Fibroblast of villous mesenchyme (primary cell): Measurements from ENCODE around the gene NUDT3. TPM values are rescaled to one million over a fixed set of nuclear protein-coding genes. Genes with fewer than 3 reads are reported as not detected.

Source experiments
- DNase-seq: peaks from one replicate; pipeline ENCODE4 v3.0.0-alpha.2; 2010; ENCODE audit warnings: low read depth
- H3K4me3 ChIP-seq: 2 replicates; pipeline ENCODE4 v1.5.1; 2011; ENCODE audit warnings: low read depth, mild to moderate bottlenecking, low read length
- total RNA-seq: library from RNA; depleted of rRNA; stranded (reverse); fragments of >200 nt; gene quantifications from 2 replicates; pipeline ENCODE4 v1.2.3, GENCODE V29; 2012
- TF ChIP-seq, protein P1 (sequence below): IDR thresholded peaks from 2 replicates; pipeline ENCODE4 v1.5.1; 2012; ENCODE audit warnings: low read depth, mild to moderate bottlenecking, low read length; ENCODE audit not compliant: insufficient read depth

Gene NUDT3
- total RNA-seq, 1 donor = 31.1 TPM

DNA sequence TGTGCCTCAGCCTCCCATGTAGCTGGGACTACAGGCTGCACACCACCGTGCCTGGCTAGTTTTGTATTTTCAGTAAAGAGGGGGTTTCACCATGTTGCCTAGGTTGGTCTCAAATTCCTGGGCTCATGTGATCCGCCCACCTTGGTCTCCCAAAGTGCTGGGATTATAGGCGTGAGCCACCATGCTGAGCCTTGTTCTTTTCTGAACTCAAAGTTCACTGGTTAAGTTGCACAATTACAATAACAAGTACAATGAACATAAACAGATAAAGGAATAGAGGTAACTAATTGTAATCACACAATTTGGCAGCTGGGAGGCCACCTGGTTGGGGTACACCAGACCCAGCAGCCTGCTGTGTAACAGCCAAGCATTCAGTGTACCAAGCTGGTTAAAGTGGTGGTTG lies 6.7 kb downstream of the NUDT3 start:
- TF ChIP-seq, protein P1, sequence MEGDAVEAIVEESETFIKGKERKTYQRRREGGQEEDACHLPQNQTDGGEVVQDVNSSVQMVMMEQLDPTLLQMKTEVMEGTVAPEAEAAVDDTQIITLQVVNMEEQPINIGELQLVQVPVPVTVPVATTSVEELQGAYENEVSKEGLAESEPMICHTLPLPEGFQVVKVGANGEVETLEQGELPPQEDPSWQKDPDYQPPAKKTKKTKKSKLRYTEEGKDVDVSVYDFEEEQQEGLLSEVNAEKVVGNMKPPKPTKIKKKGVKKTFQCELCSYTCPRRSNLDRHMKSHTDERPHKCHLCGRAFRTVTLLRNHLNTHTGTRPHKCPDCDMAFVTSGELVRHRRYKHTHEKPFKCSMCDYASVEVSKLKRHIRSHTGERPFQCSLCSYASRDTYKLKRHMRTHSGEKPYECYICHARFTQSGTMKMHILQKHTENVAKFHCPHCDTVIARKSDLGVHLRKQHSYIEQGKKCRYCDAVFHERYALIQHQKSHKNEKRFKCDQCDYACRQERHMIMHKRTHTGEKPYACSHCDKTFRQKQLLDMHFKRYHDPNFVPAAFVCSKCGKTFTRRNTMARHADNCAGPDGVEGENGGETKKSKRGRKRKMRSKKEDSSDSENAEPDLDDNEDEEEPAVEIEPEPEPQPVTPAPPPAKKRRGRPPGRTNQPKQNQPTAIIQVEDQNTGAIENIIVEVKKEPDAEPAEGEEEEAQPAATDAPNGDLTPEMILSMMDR = no peak
- DNase-seq = no peak

DNA sequence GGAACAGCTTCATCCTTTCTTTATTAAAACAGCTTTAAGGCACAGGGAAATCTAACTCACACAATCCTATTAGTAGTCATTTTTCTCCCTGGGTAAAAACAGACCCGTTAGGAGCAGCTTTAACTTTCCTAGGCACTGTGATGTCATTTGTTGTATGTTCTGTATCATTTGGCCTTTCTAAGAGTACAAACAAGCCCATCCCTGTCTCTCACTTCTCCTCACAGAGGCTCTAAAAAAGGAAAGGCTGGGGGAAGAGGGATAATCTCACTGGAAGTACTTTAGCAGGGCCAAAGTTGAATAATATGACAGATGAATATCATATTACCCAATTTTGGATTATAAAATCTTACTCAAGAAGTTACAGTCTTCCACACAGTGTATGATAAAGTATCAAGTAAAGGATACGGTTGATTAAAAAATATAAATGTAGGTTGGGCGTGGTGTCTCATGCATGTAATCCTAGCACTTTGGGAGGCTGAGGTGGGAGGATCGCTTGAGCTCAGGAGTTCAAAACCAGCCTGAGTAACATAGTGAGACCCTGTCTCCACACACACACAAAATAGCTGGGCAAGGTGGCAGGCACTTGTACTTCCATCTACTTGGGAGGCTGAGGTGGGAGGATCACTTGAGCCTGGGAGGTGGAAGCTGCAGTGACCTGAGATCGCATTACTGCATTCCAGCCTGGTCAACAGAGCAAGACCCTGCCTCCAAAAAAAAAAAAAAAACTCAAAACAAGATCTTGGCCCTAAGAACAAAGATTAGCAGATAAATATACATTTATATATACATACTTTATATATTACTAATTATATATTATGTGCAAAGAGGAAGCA lies 7.9 kb downstream of the NUDT3 start:
- TF ChIP-seq, protein P1 = no peak
- no peak overlapping the region for H3K4me3 ChIP-seq
- DNase-seq = peak; percentile 37

More for the DNA sequence above, 6.7 kb downstream of the NUDT3 start:
- H3K4me3 ChIP-seq = no peak overlapping the region

DNA sequence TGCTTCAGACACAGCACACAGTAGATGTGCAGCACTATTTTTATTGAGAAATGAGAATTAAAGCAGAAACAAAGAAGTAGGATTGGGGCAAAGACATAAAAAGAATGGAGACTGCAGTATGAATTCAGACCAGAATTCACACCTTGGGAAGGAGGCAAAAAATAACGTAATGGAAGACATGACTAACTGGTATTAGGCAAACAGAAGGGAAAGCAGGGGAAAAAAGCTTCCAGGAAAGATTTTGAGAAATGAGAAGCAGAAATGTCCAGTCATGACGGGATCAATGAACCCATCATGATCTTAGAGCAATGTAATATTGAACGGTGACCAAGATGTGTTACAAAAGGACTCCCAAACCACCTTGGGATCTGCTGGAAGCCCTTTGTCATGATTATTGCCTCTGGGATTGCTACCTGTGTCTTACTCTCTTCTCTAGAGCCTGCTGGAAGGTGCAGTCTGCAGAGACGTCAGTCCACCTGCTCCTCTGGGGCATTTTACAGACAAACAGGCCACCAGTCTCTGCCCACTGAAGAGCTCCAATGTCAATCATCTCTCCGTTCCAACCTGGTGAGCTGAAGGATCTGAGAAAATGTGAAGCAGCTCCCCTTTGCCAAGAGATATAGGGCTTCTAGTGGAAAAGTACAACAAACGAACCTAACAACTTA lies 8.7 kb downstream of the NUDT3 start:
- TF ChIP-seq, protein P1 = no peak
- DNase-seq = no peak
- no peak overlapping the region for H3K4me3 ChIP-seq

DNA sequence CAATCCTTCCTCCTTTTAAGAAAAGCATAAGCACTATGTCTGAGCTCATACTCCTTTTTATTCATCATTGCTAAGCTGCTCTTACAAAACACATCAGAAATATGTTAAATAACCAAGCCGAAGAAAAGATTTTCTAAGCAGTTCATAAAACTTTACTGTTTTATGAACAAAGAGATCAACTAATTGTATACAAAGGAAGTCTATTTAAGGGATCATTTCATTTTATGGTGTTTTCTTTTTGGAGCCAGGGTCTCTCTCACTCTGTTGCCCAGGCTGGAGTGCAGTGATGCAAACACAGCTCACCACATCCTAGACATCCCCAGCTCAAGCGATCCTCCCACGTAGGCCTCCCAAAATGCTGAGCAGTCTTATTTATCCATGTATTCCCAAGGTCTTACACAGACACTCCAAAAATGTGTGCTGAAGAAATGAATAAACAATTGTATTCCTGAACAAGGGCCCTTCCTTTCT lies 9.3 kb downstream of the NUDT3 start:
- TF ChIP-seq, protein P1 = no peak
- H3K4me3 ChIP-seq = no peak overlapping the region
- DNase-seq = peak; percentile 95

DNA sequence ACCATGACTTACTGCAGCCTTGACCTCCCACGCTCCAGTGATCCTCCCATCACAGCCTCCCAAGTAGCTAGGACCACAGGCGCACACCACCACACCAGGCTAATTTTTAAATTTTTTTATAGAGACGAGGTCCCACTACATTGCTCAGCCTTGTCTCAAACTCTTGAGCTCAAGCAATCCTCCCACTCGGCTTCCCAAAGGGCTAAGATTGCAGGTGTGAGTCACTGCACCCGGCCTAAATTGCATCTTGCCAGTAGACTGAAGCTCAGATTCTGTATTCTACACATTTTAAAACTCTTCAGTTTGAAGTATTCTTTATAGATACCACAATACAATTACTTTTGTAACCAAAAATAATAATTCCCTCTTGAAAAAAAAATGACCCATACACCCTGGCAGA lies 11.4 kb downstream of the NUDT3 start:
- DNase-seq = peak; percentile 36
- TF ChIP-seq, protein P1 = no peak
- no peak overlapping the region for H3K4me3 ChIP-seq

DNA sequence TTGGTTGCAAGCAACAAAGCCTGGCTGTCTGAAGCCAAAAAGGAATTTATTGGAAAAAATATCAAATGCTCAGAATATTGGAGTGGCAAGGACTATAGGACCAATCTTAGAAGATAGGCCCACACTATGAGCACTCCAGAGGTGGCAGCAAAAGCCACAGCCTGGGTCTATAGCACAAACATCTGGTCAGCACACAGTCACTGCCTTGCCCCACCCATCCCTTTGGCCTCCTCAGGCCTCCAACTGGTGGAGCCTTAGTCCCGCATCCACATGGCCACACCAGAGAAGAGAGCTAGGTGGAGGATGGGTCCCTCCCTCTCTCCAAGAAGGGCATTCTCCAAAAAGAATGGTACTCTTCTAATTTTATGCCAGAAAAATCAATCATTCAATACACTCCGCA lies 14.0 kb downstream of the NUDT3 start:
- TF ChIP-seq, protein P1 = no peak

More for the DNA sequence above, 14.0 kb downstream of the NUDT3 start:
- H3K4me3 ChIP-seq = no peak overlapping the region
- no peak for DNase-seq
